ENCODE results near the gene MYO15A.

Gene MYO15A

GRCh38 chr17:18132711-18133110 lies 24.2 kb downstream of the MYO15A start:
- no peak for DNase-seq

- no peak for DNase-seq
These were observed 27.8 kb downstream of the MYO15A start for GRCh38 chr17:18136357-18136756.

- no peak for DNase-seq
These were observed 29.7 kb downstream of the MYO15A start for GRCh38 chr17:18138065-18138749.

- no peak for DNase-seq
These were observed 30.5 kb downstream of the MYO15A start for GRCh38 chr17:18139092-18139491.

DNA sequence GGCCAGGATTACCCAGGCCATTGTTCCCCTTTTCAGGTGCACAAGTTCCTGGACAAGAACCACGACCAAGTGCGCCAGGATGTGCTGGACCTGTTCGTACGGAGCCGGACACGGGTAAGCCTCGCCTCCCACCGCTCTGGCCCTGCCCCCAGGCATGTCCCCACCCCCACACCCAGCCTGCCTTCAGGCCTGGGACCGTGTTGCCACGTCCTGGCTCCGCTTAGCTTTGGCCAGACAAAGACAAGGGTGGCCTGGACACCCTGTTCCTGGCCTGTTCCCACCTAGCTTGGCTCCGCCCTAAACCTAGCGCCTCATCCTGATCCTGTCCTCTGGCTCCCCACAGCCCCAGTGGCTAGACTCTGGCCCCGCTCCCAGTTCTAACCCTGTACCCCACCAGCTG lies 30.9 kb downstream of the MYO15A start:
- no peak for DNase-seq

DNA sequence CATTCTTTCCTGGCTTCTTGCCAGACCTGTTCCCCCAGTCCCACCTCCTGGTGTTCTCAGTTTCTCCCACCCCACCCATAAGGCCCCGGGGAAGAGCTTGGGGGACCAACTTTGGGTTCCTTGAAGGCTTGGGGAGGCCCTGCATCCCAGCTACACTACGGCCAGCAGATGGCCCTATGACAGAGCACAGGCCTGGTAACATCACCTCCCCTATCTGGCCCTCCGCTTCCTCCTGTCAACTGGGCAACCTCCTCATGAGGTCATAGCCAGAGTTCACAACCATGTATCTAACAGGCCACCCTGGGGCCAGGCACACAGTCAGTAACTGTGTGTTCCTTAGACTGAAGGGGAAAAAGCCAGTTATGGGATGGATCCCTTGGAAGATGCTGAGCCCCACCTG lies 31.4 kb downstream of the MYO15A start:
- no peak for DNase-seq

DNA sequence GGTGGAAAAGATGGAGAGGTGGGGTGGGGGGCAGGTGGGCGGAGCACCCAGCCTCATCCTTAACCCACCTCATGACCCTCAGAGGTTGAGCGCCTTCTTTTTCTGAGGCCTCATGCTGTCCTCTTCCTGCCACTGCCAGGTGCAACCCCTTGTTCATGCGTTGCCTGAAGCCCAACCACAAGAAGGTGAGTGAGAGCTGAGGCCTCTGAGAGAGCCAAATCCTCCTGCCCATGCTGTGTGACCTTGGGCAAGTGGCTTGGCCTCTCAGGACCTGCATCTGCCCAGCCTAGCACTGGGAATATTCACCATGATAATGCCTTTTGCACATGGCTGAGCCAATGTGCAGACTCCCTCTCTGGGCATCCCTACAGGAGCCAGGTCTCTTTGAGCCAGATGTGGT lies 32.1 kb downstream of the MYO15A start:
- DNase-seq = no peak

DNA sequence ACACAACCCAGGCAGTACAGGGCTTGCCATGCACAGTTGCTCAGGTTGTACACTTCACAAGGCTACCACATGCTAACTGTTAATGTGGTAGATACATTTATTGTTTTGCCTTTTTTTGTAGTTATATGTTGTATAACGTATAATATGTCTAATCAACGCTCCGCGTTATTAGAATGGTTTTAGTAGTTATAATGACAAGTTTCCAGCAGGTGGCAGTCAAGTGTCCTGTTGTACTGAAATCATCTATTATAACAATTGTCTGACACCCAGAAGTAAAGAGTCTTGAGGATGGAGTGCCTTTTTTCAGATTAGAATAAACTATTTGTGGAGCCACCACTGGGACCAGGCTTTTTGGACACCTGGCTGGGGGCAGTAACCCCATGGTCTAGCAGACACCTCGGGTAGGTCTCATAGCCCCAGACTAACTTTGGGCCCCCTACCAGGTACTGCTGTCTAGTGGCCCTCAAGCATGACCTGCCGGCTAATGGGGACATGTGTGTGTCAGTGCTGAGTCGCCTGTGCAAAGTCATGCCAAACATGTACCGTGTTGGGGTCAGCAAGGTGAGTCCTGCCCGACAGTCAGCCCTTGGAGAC lies 32.8 kb downstream of the MYO15A start:
- DNase-seq = peak; percentile 40

GRCh38 chr17:18142417-18142816 lies 33.9 kb downstream of the MYO15A start:
- DNase-seq = no peak

GRCh38 chr17:18143044-18143936 lies 34.7 kb downstream of the MYO15A start:
- DNase-seq = no peak

DNA sequence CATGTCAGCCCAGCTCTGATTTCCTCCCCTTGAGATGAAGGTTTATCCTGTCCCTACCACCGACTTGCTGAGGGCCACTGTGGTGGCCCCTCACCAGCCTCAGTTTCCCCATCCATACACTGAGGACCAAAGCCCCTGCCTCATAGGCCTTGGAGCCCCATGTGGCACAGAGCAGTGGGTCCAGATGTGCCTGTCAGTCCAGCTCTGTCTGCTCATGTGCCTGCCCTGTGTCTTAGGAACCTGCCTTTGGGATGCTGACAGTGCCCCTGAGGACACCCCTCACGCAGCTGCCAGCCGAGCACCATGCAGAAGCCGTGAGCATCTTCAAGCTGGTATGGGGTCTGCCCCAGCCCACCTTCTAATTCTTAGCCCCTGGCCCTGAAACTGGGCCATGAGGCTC lies 35.7 kb downstream of the MYO15A start:
- no peak for DNase-seq

DNA sequence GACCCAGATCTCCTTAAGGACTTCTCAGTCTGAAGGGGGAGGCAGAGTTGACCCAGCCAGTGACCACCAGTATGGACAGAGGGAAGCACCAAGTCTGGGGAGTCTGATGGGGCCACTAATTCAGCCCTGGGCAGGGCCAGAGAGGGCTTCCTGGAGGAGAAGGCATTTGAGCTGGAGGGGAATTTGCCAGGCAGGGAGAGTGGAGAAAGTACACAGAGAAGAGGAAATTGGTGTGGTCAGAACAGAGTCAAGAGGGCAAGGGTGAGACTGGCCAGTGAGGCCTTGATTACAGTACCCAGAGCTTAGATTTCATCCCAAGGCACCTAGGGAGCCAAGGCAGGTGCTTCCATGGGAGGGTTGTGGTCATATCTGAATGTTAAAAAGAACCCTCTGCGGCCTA lies 36.3 kb downstream of the MYO15A start:
- no peak for DNase-seq

DNA sequence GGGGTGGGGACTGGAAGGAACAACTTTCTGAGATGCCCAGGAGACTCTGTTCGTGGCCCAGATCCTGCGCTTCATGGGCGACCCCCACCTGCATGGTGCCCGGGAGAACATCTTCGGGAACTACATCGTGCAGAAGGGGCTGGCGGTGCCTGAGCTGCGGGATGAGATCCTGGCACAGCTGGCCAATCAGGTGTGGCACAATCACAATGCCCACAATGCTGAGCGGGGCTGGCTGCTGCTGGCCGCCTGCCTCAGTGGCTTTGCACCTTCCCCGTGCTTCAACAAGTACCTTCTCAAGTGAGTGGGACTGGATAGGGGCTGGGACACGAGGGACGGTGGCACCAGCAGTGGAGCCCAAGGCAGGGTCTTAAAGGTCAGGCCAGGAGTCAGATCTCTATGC lies 37.3 kb downstream of the MYO15A start:
- no peak for DNase-seq

GRCh38 chr17:18146259-18146658 lies 37.7 kb downstream of the MYO15A start:
- DNase-seq = no peak

DNA sequence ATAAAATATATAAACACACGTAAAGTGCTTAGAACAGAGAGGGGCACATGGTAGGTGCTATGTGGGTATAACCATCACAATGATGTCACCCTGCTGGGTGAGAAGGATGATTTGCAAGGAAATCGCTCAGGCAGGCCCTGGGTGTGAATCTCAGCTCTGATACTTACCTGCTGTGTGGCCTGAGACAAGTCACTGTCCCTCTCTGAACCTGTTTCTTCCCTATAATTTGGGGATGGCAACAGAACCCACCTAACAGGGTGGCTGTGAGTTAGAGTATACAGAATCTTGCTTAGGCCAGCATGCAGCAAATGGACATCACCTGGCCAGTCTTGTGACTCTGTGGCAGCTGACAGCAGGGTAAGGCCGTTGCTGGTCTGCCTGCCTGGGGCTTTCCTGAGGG lies 38.4 kb downstream of the MYO15A start:
- no peak for DNase-seq

- DNase-seq = no peak
These were observed 40.0 kb downstream of the MYO15A start for GRCh38 chr17:18148586-18148985.

GRCh38 chr17:18151290-18151689 lies 42.7 kb downstream of the MYO15A start:
- DNase-seq = no peak

DNA sequence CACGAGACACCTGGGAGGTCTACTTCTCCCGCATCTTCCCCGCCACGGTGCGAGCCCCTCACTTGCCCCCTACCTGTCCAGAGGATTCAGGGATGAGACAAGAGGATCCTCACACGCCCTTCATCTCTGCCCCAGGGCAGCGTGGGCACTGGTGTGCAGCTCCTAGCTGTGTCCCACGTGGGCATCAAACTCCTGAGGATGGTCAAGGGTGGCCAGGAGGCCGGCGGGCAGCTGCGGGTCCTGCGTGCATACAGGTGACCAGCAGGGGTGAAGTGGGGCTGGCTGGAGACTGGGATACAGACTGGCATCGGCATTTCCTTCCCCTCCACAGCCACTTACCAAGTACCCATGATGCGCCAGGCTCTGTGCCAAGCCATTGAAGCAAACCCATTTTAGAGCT lies 46.6 kb downstream of the MYO15A start:
- no peak for DNase-seq

DNA sequence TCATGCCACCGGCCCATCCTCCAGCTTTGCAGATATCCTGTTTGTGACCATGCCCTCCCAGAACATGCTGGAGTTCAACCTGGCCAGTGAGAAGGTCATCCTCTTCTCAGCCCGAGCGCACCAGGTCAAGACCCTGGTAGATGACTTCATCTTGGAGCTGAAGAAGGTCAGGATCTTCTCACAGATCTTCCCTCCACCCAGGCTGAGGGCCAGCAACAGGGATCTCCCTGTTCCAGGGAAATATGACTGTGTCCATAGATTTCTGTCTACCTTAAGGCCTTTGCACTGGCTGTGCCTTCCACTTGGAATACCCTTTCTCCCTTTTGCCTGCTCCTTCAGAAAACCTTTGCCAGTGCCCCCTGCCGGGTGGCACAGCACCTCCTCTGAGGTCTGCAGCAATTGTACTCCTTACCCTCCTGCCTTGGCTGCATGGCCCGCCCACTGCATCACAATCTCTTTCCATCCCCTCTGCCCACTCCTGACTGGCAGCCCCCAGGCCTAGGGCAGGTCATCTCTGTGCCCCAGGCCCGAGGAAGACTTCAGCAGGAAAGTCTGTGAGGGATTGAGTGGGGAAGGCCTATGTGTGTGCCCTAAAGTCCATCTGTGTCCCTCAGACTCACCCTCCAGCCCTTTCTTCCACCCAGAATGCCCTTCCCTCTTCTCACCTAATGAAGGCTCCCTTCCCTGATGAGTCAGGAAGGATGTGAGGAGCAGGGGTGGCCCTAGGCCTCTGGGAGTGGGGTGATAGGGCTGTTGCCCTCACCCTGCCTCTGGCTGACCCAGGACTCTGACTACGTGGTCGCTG lies 47.8 kb downstream of the MYO15A start:
- no peak for DNase-seq

DNA sequence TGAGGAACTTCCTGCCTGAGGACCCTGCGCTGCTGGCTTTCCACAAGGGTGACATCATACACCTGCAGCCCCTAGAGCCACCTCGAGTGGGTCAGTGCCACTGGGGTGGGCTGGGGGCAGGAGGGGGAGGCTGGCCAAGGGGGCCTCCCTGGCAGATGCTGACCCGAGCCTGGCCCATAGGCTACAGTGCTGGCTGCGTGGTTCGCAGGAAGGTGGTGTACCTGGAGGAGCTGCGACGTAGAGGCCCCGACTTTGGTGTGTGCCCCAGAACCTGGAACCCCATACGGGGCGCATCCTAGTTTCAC lies 48.4 kb downstream of the MYO15A start:
- DNase-seq = no peak

DNA sequence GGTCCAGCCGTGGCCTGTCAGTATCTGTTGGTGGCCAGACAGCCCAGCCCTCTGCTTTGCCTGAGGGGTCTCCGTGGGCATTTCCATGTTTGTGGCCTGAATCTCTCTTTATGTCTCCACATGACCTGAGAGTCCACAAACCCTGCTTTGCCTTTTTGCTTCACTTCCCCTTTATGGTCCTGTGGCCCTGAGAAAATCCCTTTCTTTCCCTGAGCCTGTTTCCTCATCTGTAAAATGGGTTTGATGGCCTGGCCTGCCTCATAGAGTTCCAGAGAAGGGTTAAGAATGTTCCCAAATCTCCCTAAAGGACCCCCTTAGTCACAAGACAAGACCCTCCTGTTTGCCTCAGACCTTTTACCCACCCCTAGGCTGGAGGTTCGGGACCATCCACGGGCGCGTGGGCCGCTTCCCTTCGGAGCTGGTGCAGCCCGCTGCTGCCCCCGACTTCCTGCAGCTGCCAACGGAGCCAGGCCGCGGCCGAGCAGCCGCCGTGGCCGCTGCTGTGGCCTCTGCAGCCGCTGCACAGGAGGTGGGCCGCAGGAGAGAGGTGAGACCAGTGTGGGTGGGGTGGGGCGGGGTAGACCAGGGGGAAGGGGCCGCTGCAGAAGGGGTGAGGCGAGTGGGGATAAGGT lies 48.9 kb downstream of the MYO15A start:
- DNase-seq = no peak

GRCh38 chr17:18158022-18158600 lies 49.6 kb downstream of the MYO15A start:
- DNase-seq = peak; percentile 96

All from activated T-cell treated with anti-CD3 and anti-CD28 coated beads for 4 hours (primary cell).